GM12878 (cell line): ENCODE results near the gene PNPLA4.

ENCODE experiments used
- BACH1 ChIP-seq: fragments of 450-650 bp; IDR thresholded peaks from 2 replicates; pipeline ENCODE4 v1.6.1; 2017; ENCODE audit warnings: mild to moderate bottlenecking, borderline replicate concordance
- CHD2 ChIP-seq: IDR thresholded peaks from 2 replicates; pipeline ENCODE4 v1.6.1; 2011; ENCODE audit warnings: low read depth, low read length, improper control_type of control experiment, borderline replicate concordance
- CTCF ChIP-seq, 3 experiments: IDR thresholded peaks in 2 of 3; conservative IDR thresholded peaks in 1 of 3; 2 replicates each; pipeline ENCODE4 v1.5.1; 2011; ENCODE audit warnings: low read depth in 3 of 3, low read length in 3 of 3, mild to moderate bottlenecking in 3 of 3, control low read depth in 2 of 3, moderate library complexity in 2 of 3, inconsistent platforms in 1 of 3, mixed read lengths in 1 of 3; ENCODE audit not compliant: control insufficient read depth in 2 of 3, insufficient read depth in 1 of 3; ENCODE audit errors: extremely low read depth in 1 of 3
- HDGF ChIP-seq: fragments of 450-650 bp; IDR thresholded peaks from 2 replicates; pipeline ENCODE4 v1.6.1; 2016; ENCODE audit warnings: antibody characterized with exemption
- JUND ChIP-seq: IDR thresholded peaks from 2 replicates; pipeline ENCODE4 v1.6.1; 2012; ENCODE audit warnings: low read depth, mild to moderate bottlenecking, low read length, improper control_type of control experiment, moderate library complexity
- MTA3 ChIP-seq: IDR thresholded peaks from 2 replicates; pipeline ENCODE4 v1.6.1; 2012; ENCODE audit warnings: low read length, inconsistent platforms, borderline replicate concordance
- MXI1 ChIP-seq: fragments of 150-350 bp; IDR thresholded peaks from 2 replicates; pipeline ENCODE4 v1.6.1; 2011; ENCODE audit warnings: low read depth, mild to moderate bottlenecking, inconsistent platforms, low read length, improper control_type of control experiment
- NFIC ChIP-seq: IDR thresholded peaks from 2 replicates; pipeline ENCODE4 v1.6.1; 2012; ENCODE audit warnings: low read depth, mild to moderate bottlenecking, inconsistent platforms, low read length, moderate library complexity
- PKNOX1 ChIP-seq: fragments of 450-650 bp; IDR thresholded peaks from 2 replicates; pipeline ENCODE4 v1.6.1; 2016; ENCODE audit warnings: mild to moderate bottlenecking
- RFX5 ChIP-seq: IDR thresholded peaks from 2 replicates; pipeline ENCODE4 v1.6.1; 2011; ENCODE audit warnings: low read depth, low read length, improper control_type of control experiment
- SP1 ChIP-seq: IDR thresholded peaks from one replicate; pipeline ENCODE4 v1.6.1; 2011; ENCODE audit warnings: low read depth, low read length
- USF2 ChIP-seq: IDR thresholded peaks from 2 replicates; pipeline ENCODE4 v1.6.1; 2011; ENCODE audit warnings: low read depth, low read length, improper control_type of control experiment, borderline replicate concordance
- ZZZ3 ChIP-seq: IDR thresholded peaks from 2 replicates; pipeline ENCODE4 v1.6.1; 2011; ENCODE audit warnings: low read depth; ENCODE audit not compliant: control insufficient read depth, insufficient read length

GRCh38 chrX:7943600-7944245, 16.5 kb upstream of the PNPLA4 start:
- TF ChIP-seq CTCF (IDR thresholded peaks at IDR 0.05 in 2 of 3, conservative IDR thresholded peaks at IDR 0.05 in 1 of 3; ENCODE audit: control insufficient read depth in 2 of 3, extremely low read depth in 1 of 3, insufficient read depth in 1 of 3, low read depth in 3 of 3, low read length in 3 of 3) (no peak), SP1 (no peak), NFIC (no peak), RFX5 (no peak), HDGF (no peak), USF2 (no peak), JUND (no peak), BACH1 (no peak), ZZZ3 (no peak), MXI1 (no peak), MTA3 (no peak), PKNOX1 (no peak), CHD2 (no peak)
